Measurements from ENCODE around the gene PPP4R4.
"Not testable (repeated sequence)": the region's sequence is repeated elsewhere in the genome, so short reads cannot be mapped to it uniquely, and the experiment has no call there.

PPP4R4 gene

GRCh38 chr14:94295360-94296180 lies 121.4 kb downstream of the PPP4R4 start:
- TF ChIP-seq, protein P1, sequence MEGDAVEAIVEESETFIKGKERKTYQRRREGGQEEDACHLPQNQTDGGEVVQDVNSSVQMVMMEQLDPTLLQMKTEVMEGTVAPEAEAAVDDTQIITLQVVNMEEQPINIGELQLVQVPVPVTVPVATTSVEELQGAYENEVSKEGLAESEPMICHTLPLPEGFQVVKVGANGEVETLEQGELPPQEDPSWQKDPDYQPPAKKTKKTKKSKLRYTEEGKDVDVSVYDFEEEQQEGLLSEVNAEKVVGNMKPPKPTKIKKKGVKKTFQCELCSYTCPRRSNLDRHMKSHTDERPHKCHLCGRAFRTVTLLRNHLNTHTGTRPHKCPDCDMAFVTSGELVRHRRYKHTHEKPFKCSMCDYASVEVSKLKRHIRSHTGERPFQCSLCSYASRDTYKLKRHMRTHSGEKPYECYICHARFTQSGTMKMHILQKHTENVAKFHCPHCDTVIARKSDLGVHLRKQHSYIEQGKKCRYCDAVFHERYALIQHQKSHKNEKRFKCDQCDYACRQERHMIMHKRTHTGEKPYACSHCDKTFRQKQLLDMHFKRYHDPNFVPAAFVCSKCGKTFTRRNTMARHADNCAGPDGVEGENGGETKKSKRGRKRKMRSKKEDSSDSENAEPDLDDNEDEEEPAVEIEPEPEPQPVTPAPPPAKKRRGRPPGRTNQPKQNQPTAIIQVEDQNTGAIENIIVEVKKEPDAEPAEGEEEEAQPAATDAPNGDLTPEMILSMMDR (IDR thresholded peaks at IDR 0.05; ENCODE audit: borderline replicate concordance, insufficient read depth, low read depth, low read length), result no peak
- no peak overlapping the region for H3K4me3 ChIP-seq (ENCODE audit: low read depth, low read length)

DNA sequence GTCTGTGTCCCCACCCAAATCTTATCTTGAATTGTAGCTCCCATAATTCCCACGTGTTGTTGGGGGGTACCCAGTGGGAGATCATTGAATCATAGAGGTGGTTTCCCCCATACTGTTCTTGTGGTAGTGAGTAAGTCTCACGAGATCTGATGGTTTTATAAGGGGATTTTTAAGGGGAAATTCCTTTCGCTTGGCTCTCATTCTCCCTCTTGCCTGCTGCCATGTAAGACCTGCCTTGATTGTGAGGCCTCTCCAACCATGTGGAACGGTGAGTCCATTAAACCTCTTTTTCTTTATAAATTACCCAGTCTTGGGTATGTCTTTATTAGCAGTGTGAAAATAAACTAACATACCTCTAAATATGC lies 122.0 kb downstream of the PPP4R4 start:
- not testable (repeated sequence) for H3K4me3 ChIP-seq (ENCODE audit: low read depth, low read length)

DNA sequence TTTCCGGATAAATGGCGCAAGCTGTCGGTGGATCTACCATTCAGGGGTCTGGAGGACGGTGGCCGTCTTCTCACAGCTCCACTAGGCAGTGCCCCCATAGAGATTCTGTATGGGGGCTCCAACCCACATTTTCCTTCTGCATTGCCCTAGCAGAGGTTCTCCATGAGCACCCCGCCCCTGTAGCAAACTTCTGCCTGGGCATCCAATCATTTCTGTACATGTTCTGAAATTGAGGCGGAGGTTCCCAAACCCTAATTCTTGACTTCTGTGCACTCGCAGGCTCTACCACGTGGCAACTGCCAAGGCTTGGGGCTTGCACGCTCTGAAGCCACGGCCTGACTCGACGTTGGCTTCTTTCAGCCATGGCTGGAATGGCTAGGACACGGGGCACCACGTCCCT lies 124.0 kb downstream of the PPP4R4 start:
- TF ChIP-seq, protein P1 (IDR thresholded peaks at IDR 0.05; ENCODE audit: borderline replicate concordance, insufficient read depth, low read depth, low read length), result no peak
- no peak overlapping the region for H3K4me3 ChIP-seq (ENCODE audit: low read depth, low read length)

GRCh38 chr14:94303111-94303510 lies 129.0 kb downstream of the PPP4R4 start:
- H3K4me3 ChIP-seq (ENCODE audit: low read depth, low read length), result no peak overlapping the region
- TF ChIP-seq, protein P1 (IDR thresholded peaks at IDR 0.05; ENCODE audit: borderline replicate concordance, insufficient read depth, low read depth, low read length), result no peak

- TF ChIP-seq, protein P1 (IDR thresholded peaks at IDR 0.05; ENCODE audit: borderline replicate concordance, insufficient read depth, low read depth, low read length), result no peak
- no peak overlapping the region for H3K4me3 ChIP-seq (ENCODE audit: low read depth, low read length)
These were observed 130.1 kb downstream of the PPP4R4 start for GRCh38 chr14:94304243-94304642.

DNA sequence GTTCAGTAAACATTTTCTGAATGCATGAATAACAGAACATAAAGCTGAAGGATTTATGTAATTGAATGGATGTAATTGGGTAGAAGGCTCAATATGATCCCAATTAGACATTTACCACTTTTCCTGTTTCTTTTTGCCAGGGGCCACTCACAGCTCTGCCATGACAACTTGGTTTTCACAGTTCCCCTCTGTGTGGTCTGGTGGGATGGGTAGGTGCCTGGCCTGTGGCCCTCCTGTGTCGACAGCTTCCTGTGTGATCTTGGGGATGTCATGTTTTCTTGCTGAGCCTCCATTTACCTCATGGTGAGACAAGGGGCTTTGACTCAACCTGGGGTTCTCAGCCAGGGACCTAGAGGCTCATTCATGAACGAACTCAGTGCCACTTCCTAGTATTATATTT lies 131.5 kb downstream of the PPP4R4 start:
- H3K4me3 ChIP-seq (ENCODE audit: low read depth, low read length), result no peak overlapping the region
- TF ChIP-seq, protein P1 (IDR thresholded peaks at IDR 0.05; ENCODE audit: borderline replicate concordance, insufficient read depth, low read depth, low read length), result no peak

GRCh38 chr14:94306047-94306978 lies 132.2 kb downstream of the PPP4R4 start:
- TF ChIP-seq, protein P1 (IDR thresholded peaks at IDR 0.05; ENCODE audit: borderline replicate concordance, insufficient read depth, low read depth, low read length), result no peak
- H3K4me3 ChIP-seq (ENCODE audit: low read depth, low read length), result no peak overlapping the region

Measured in GM12875 (cell line).